Mesodermal cell (in vitro differentiated cells): Measurements from ENCODE around the gene OR9A2.
"Not testable (repeated sequence)": the region's sequence is repeated elsewhere in the genome, so short reads cannot be mapped to it uniquely, and the experiment has no call there.

Source experiments
- H3K27ac ChIP-seq: 2 replicates; pipeline ENCODE4 v1.7.0; 2013; ENCODE audit warnings: mild to moderate bottlenecking, low read depth, low read length, moderate library complexity; ENCODE audit not compliant: severe bottlenecking
- H3K36me3 ChIP-seq: 2 replicates; pipeline ENCODE4 v1.7.1; 2013; ENCODE audit warnings: mild to moderate bottlenecking, low read length, moderate library complexity; ENCODE audit not compliant: control insufficient read depth, insufficient read depth
- H3K4me1 ChIP-seq: one replicate; pipeline ENCODE4 v1.7.1; 2013; ENCODE audit warnings: mild to moderate bottlenecking, low read length; ENCODE audit not compliant: insufficient read depth, control insufficient read depth, poor library complexity, severe bottlenecking
- H3K4me3 ChIP-seq: 2 replicates; pipeline ENCODE4 v1.7.0; 2013; ENCODE audit warnings: low read length, control low read depth, mild to moderate bottlenecking; ENCODE audit not compliant: insufficient read depth, poor library complexity, severe bottlenecking; ENCODE audit errors: extremely low read depth
- H3K9me3 ChIP-seq: 2 replicates; pipeline ENCODE4 v1.7.1; 2013; ENCODE audit warnings: mild to moderate bottlenecking, low read length, moderate library complexity; ENCODE audit not compliant: control insufficient read depth
- WGBS, 2 experiments: methylation state at CpG; one replicate each; pipeline ENCODE4 v1.1.5; 2013; ENCODE audit warnings: missing lambda C conversion rate in 2 of 2; ENCODE audit not compliant: insufficient coverage in 2 of 2; 5-methylcytosine and 5-hydroxymethylcytosine counted together

Gene OR9A2

DNA sequence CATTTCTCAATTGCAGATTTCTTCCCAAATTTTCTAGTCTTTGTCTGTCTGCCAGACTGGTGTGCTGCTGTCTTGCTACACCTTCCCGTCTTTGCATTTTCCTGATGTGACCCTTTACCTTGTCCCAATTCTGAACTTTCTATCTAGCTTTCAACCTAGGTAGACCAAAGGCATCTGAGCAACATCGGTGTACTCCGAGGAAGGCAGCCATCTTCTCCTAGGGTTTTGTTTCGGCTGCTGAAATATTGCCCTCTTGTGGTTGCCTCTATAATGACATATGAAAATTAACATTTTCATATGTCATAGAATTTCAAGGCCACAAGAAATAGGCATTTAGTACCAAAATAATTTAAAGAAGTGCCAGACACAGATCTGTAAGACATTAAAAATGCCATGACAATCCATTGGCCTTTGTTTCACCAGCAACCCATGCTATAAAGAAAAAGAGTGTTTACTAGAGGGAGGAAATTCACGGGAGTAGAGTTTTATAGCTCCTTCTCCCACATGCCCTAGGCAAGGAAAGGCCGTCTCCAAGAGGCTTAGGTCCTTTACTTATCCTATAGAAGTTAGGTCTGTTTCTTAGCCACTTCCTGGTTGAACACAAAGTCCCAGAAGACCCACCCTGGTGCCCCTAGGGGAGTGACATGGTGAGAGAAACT is 23.4 kb downstream of the OR9A2 start:
- peaks cover 3% of the 10 kb centered on the region for H3K4me1 ChIP-seq
- H3K4me3 ChIP-seq, result no peak overlapping the region
- 42 to 73% methylated on average over 1 of the region's 6 CpGs for WGBS, 2 experiments
- H3K9me3 ChIP-seq, result no peaks in the 10 kb centered on the region
- no peaks in the 10 kb centered on the region for H3K36me3 ChIP-seq
- no peak overlapping the region for H3K27ac ChIP-seq

DNA sequence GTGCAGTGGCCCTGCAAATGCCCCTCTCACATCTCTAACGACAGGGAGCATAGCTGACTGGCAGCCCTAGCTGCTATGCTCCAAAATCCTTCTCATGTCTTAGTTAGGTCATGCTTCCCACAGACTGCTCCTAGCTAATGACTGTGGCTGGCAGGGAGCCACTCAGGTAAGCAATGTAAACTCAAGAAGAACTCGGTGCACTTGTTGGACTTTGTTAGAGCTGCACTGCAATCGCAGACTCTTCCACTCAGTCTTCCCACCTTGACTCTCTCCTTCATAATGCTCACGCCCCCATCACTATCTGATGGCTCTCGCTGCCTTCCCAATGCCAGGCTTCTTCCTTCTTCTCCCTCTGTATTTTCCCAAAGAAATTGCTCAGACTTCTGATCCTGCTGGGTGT is 24.0 kb downstream of the OR9A2 start:
- WGBS, 2 experiments, result 92 to 93% methylated on average over 4 to 5 of the region's 5 CpGs
- no peaks in the 10 kb centered on the region for H3K9me3 ChIP-seq
- peaks cover 3% of the 10 kb centered on the region for H3K4me1 ChIP-seq
- H3K27ac ChIP-seq, result no peak overlapping the region
- no peak overlapping the region for H3K4me3 ChIP-seq
- no peaks in the 10 kb centered on the region for H3K36me3 ChIP-seq

GRCh38 chr7:143002106-143002505 is 24.8 kb downstream of the OR9A2 start:
- no peaks in the 10 kb centered on the region for H3K36me3 ChIP-seq
- 40 to 44% methylated on average over 1 to 3 of the region's 3 CpGs for whole genome bisulfite sequencing, 2 experiments
- no peak overlapping the region for H3K27ac ChIP-seq
- peaks cover 3% of the 10 kb centered on the region for H3K4me1 ChIP-seq
- H3K4me3 ChIP-seq, result no peak overlapping the region
- H3K9me3 ChIP-seq, result no peaks in the 10 kb centered on the region

DNA sequence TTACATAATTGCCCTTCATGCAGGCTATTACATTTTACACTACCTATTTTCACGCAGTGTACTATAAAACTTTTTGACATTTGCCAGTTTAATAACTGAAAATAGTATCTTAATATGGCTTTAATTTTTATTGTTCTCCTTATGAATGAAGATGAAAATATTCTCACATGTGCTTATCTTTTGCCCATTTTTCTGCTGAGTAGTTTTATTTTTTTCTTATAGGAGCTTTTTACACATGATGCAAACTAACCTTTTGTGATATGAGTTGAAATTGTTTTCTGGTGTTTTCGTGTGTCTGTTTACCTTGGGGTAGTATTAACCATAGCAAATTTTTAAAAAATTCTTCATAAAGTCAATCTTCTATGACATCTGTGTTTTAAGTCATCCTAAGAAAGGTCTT is 26.3 kb downstream of the OR9A2 start:
- WGBS, 2 experiments, result no CpG with 5 or more reads among the region's 2 CpGs
- no peak overlapping the region for H3K27ac ChIP-seq
- H3K4me1 ChIP-seq, result peaks cover 3% of the 10 kb centered on the region
- no peaks in the 10 kb centered on the region for H3K36me3 ChIP-seq
- no peak overlapping the region for H3K4me3 ChIP-seq
- H3K9me3 ChIP-seq, result no peaks in the 10 kb centered on the region

- H3K36me3 ChIP-seq, result no peaks in the 10 kb centered on the region
Measured at GRCh38 chr7:142999793-143000192, 27.1 kb downstream of the OR9A2 start.

GRCh38 chr7:142998966-142999365 is 28.0 kb downstream of the OR9A2 start:
- no peak overlapping the region for H3K27ac ChIP-seq
- H3K4me1 ChIP-seq, result peaks cover 3% of the 10 kb centered on the region
- no peaks in the 10 kb centered on the region for H3K9me3 ChIP-seq
- H3K4me3 ChIP-seq, result no peak overlapping the region
- 88 to 94% methylated on average over 3 of the region's 6 CpGs for WGBS, 2 experiments
- H3K36me3 ChIP-seq, result no peaks in the 10 kb centered on the region

More at GRCh38 chr7:142999793-143000192, 27.1 kb downstream of the OR9A2 start:
- no peak overlapping the region for H3K27ac ChIP-seq
- no peak overlapping the region for H3K4me3 ChIP-seq
- no peaks in the 10 kb centered on the region for H3K9me3 ChIP-seq
- H3K4me1 ChIP-seq, result peaks cover 3% of the 10 kb centered on the region

- Histone ChIP-seq H3K4me1 (no peaks in the 10 kb centered on the region), H3K4me3 (no peak overlapping the region), H3K27ac (no peak overlapping the region), H3K9me3 (no peaks in the 10 kb centered on the region), H3K36me3 (no peaks in the 10 kb centered on the region)
- WGBS, 2 experiments, result 33 to 80% methylated on average over 1 of the region's 4 CpGs
Measured at GRCh38 chr7:142997456-142997989, 29.4 kb downstream of the OR9A2 start.

- Histone ChIP-seq H3K27ac (no peak overlapping the region), H3K9me3 (no peaks in the 10 kb centered on the region), H3K36me3 (no peaks in the 10 kb centered on the region), H3K4me1 (no peaks in the 10 kb centered on the region), H3K4me3 (no peak overlapping the region)
- 80 to 100% methylated on average over 1 of the region's 3 CpGs for WGBS, 2 experiments
Measured at GRCh38 chr7:142992427-142992826, 34.5 kb downstream of the OR9A2 start.

DNA sequence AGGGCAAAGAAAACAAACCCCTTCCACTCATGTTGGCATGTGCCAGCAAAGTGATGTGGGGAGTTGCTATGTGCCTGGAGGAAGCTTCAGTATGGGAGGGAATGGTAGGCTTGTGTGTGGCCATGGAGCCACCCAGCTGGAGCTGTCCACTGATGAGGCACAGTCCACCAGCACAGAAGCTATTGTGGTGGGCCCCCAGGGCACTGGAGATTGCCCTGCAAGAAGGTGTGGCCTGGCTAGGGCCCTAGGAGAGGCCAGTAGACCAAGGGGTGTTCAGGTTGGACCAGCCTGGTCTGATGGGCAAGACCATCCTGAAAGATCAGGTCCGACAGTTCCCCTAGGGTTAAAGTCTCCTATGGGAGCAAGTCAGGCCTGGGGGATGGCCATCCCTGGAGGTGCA is 42.6 kb downstream of the OR9A2 start:
- Histone ChIP-seq H3K27ac (no peak overlapping the region), H3K9me3 (no peaks in the 10 kb centered on the region), H3K4me1 (no peaks in the 10 kb centered on the region), H3K36me3 (no peaks in the 10 kb centered on the region), H3K4me3 (no peak overlapping the region)
- WGBS, 2 experiments, result 100% methylated on average over 1 of the region's 1 CpG; no CpG with 5 or more reads in 1 of the 2 experiments

GRCh38 chr7:142983825-142984224 is 43.1 kb downstream of the OR9A2 start:
- Histone ChIP-seq H3K36me3 (no peaks in the 10 kb centered on the region), H3K27ac (no peak overlapping the region), H3K4me3 (no peak overlapping the region), H3K4me1 (no peaks in the 10 kb centered on the region), H3K9me3 (no peaks in the 10 kb centered on the region)
- WGBS, 2 experiments, result 100% methylated on average over 1 of the region's 1 CpG; no CpG with 5 or more reads in 1 of the 2 experiments

DNA sequence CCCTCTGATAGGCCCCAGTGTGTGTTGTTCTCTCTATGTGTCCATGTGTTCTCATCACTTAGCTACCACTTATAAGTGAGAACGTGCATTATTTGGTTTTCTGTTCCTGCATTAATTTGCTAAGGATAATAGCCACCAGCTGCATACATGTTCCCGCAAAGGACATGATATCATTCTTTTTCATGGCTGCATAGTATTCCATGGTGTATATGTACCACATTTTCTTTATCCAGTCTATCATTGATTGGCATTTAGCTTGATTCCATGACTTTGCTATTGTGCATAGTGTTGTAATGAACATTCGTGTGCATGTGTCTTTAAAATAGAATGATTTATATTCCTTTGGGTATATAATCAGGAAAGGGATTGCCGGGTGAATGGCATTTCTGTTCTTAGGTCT is 48.5 kb downstream of the OR9A2 start:
- 60 to 78% methylated on average over 1 to 2 of the region's 4 CpGs for WGBS, 2 experiments
- not testable (repeated sequence) for H3K27ac ChIP-seq, H3K4me1 ChIP-seq, H3K9me3 ChIP-seq, H3K4me3 ChIP-seq, H3K36me3 ChIP-seq
